ENCODE results near the gene ZYX.

DNA sequence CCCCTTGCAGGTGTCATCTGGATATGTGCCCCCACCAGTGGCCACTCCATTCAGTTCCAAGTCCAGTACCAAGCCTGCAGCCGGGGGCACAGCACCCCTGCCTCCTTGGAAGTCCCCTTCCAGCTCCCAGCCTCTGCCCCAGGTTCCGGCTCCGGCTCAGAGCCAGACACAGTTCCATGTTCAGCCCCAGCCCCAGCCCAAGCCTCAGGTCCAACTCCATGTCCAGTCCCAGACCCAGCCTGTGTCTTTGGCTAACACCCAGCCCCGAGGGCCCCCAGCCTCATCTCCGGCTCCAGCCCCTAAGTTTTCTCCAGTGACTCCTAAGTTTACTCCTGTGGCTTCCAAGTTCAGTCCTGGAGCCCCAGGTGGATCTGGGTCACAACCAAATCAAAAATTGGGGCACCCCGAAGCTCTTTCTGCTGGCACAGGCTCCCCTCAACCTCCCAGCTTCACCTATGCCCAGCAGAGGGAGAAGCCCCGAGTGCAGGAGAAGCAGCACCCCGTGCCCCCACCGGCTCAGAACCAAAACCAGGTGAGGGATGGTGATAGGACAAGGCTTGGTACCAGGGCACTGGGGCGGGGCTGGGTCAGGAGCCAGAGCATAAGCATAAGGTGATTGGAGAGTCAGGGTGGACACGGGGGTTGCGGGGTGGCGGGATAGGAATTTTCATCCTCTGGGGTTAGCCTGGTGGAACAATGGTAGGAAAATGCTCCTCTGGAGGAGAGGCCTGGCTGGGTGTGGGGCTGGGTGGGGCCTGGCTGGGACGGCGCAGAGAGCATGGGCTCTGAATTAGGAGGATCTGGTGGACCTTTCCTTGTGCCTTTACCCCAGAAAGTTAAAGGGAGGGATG, 1.9 kb downstream of the ZYX start:
- TF ChIP-seq EZH2 (IDR thresholded peaks at IDR 0.05; ENCODE audit: borderline replicate concordance, low read depth, low read length, poor library complexity, severe bottlenecking), result no peak
- TF ChIP-seq, protein P1, sequence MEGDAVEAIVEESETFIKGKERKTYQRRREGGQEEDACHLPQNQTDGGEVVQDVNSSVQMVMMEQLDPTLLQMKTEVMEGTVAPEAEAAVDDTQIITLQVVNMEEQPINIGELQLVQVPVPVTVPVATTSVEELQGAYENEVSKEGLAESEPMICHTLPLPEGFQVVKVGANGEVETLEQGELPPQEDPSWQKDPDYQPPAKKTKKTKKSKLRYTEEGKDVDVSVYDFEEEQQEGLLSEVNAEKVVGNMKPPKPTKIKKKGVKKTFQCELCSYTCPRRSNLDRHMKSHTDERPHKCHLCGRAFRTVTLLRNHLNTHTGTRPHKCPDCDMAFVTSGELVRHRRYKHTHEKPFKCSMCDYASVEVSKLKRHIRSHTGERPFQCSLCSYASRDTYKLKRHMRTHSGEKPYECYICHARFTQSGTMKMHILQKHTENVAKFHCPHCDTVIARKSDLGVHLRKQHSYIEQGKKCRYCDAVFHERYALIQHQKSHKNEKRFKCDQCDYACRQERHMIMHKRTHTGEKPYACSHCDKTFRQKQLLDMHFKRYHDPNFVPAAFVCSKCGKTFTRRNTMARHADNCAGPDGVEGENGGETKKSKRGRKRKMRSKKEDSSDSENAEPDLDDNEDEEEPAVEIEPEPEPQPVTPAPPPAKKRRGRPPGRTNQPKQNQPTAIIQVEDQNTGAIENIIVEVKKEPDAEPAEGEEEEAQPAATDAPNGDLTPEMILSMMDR (conservative IDR thresholded peaks at IDR 0.05; ENCODE audit: low read depth, low read length), result no peak

All from A673 (cell line).